ENCODE results near the gene RNF34.

RNF34 gene

DNA sequence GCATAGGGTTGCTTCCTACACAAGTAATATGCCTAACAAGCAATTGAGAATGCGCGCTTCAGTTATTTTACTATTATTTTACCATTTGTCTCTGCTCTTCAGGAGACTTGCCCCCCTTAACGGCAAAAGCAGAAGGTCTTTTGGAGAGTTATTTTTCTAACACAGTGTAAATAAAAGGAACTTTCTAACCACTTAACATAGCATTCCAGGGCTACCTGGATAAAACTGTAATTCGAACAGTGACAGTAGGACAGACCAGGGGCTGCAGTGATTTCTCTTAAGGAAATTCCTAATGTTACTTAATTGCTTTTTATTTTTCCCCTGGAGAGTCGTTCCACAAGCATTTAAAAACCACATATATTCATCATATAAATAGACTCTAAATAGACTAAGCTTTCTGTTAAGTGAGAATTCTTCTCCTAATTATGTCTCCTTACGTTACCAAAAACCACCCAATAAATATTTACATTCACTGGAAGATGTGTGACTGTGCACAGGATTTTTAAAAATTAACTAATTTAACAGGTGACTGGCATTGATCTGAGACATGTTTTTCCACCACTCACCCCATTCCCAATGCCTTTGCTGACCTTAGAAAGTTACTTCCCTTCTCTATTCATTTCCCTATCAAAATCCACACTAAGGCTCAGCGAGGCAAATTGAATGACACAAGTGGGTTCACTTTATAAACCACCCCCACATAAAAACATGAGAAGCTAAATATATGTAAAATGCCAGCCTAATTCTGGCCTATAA, 72.4 kb downstream of the RNF34 start:
- Histone ChIP-seq H3K9ac (ENCODE audit: low read length) (no peak overlapping the region), H3K4me3 (ENCODE audit: insufficient read depth, low read length, poor library complexity, severe bottlenecking) (no peak overlapping the region), H3F3A (ENCODE audit: insufficient read depth) (peaks cover 9% of the 10 kb centered on the region), H3K4me2 (ENCODE audit: low read depth, low read length, poor library complexity, severe bottlenecking) (no peak overlapping the region), H2AFZ (ENCODE audit: low read depth, low read length, severe bottlenecking) (no peak overlapping the region), H3K36me3 (ENCODE audit: low read length) (no peaks in the 10 kb centered on the region), H4K20me1 (ENCODE audit: low read depth, low read length) (no peaks in the 10 kb centered on the region), H3K9me3 (ENCODE audit: insufficient read depth, low read length) (no peaks in the 10 kb centered on the region), H3K9me2 (replicated peaks; ENCODE audit: insufficient read depth, low read length) (no peaks in the 10 kb centered on the region), H3K79me2 (ENCODE audit: insufficient read depth, low read length) (no peaks in the 10 kb centered on the region), H3K27me3 (ENCODE audit: low read length) (no peaks in the 10 kb centered on the region), H3K27ac (ENCODE audit: low read depth, low read length) (no peak overlapping the region)
- TF ChIP-seq, protein P1, sequence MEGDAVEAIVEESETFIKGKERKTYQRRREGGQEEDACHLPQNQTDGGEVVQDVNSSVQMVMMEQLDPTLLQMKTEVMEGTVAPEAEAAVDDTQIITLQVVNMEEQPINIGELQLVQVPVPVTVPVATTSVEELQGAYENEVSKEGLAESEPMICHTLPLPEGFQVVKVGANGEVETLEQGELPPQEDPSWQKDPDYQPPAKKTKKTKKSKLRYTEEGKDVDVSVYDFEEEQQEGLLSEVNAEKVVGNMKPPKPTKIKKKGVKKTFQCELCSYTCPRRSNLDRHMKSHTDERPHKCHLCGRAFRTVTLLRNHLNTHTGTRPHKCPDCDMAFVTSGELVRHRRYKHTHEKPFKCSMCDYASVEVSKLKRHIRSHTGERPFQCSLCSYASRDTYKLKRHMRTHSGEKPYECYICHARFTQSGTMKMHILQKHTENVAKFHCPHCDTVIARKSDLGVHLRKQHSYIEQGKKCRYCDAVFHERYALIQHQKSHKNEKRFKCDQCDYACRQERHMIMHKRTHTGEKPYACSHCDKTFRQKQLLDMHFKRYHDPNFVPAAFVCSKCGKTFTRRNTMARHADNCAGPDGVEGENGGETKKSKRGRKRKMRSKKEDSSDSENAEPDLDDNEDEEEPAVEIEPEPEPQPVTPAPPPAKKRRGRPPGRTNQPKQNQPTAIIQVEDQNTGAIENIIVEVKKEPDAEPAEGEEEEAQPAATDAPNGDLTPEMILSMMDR (IDR thresholded peaks at IDR 0.05; ENCODE audit: insufficient read depth, low read length, poor library complexity, severe bottlenecking): no peak
- no peak for TF ChIP-seq EZH2phosphoT487 (conservative IDR thresholded peaks at IDR 0.05; ENCODE audit: low read length)

All from SU-DHL-6 (cell line).